CD4-positive, alpha-beta T cell treated with Interleukin-10 for 1 hour (primary cell): Measurements from ENCODE around the gene MOK.
A peak's percentile ranks its signal among the peaks of the same experiment; 100 is the strongest.
"Not testable (repeated sequence)": the region's sequence is repeated elsewhere in the genome, so short reads cannot be mapped to it uniquely, and the experiment has no call there.

ENCODE experiments used
- DNase-seq: peaks from one replicate; pipeline ENCODE4 v3.0.0-alpha.2; 2020

Gene MOK

GRCh38 chr14:102321456-102322422, 16.8 kb upstream of the MOK start:
- DNase-seq, result no peak

- DNase-seq, result no peak
These were observed 15.9 kb upstream of the MOK start for GRCh38 chr14:102320671-102321455.

DNA sequence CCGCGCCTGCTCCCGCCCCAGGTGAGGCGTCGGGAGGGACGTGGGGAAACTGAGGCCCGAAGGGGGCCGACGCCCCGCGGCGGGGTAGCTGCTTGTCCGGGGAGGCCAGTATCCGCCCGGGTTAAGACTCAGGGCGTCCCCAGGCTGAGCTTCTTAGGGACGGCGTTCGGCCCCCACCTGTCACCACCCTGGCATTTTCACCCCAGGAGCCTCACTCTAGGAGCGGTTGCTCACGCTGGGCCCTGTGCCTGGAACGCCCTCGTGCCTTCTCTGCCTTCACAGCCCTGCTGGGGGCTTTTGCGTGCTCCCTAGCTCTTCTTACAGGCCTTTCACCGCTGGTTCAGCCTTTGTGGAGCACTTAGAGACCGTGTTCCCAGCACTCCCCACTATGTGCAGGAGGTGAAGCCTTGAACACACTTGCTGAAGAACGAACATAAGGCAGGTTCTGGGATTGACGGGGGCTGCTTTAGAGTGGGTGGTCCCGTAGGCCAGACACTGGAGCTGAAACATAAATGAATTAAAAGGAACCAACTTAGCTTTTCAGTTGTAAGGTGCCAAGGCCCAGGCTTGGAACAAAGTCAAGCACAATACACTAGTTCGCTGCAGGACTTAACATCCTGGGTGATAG, 15.2 kb upstream of the MOK start:
- peak; percentile 57 for DNase-seq

DNA sequence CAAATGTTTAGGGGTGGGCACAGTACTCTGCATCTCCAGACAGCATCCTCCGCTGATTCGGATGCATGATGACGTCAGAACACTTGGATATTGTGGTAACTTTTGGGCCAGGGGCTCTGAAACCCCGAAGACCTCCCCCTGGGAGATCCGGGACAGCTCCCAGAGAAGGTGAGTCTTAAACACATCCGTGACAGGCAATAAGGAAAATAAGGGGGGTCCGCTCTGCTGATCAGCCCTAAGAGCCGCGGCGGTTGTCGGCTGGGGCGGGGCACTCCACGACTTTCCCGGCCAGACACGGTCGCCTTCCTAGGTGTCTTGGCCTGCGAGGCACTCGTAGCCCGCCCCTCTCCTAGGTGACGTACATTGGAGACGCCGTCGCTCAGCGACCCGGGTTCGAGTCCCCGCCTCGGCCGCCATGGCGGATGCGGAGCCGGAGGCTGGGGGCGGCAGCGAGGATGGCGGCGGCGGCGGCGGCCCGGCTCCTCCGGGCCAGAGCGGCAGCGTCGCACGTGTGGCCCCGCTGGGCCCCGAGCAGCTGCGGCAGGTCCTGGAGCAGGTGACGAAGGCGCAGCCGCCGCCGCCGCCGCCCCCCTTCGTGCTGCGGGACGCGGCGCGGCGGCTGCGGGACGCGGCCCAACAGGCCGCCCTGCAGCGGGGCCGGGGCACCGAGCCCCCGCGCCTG, 14.5 kb upstream of the MOK start, which contains the start of gene ZNF839:
ZNF839 (plus strand) TSS at position 396 of the 682 bp plus-strand sequence; CDS start at position 416, 20 bp downstream.
- peak; percentile 95 for DNase-seq

DNA sequence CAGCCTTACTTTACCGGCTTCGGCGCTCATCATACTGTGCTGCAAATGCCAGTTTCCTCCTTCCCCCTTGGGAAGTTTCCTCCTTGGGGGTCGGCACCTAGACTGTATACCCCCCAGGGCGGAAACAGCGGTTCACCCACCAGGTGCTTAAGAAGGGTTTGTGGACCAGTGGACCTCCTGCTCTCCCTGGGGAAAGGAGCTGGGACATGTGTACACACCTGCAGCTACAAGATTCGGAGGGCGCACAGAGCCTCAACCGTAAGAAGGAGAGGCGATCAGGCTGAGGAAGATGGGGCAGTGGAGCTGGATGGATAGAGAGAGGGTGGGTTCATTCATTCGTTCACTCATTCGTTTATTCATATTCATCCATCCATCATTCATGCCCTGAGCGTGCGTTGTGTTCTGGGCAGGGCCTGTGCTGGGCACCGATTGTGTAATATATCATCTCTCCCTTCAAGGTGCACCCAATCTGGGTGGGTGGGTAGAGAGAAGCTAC, 13.9 kb upstream of the MOK start:
- DNase-seq, result no peak

GRCh38 chr14:102317564-102318248, 12.7 kb upstream of the MOK start:
- peak; percentile 45 for DNase-seq

DNA sequence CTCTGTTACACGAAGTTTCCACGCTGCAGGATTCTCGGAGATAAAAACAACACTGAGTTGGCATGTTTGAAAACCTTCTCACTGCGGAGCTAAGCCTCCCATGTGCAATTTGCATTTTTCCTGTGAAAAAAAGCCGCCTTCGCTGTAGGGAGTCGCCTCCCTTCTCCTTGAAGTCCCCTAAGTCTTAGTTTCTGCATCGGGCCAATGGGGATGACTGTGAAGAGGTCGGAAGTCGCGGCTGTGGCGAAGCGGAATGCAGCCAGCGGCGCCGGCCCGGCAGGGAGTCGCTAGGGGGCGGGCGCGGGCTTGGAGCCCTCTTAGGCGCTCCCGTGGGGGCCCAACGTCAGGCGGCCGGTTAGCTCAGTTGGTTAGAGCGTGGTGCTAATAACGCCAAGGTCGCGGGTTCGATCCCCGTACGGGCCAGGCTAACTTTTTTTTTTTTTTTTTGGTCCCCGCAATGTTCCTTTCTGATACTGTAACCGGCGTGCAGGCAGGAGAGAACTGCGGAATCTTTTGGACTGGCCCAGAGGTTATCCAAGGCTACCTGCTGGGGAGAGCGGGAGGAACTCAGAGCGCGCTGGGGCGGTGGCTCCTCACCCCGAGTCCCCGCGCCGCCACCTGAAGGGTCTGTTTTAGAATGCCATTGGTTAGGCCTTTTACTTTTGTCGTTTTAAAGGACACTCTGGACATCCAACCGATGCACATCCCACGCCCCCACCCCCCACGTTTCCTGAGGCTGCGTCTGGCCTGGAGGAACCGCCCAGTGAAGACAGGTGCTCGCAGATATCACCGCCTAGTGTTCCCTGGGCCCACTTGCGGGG, 12.0 kb upstream of the MOK start:
- DNase-seq, result peak; percentile 94

DNA sequence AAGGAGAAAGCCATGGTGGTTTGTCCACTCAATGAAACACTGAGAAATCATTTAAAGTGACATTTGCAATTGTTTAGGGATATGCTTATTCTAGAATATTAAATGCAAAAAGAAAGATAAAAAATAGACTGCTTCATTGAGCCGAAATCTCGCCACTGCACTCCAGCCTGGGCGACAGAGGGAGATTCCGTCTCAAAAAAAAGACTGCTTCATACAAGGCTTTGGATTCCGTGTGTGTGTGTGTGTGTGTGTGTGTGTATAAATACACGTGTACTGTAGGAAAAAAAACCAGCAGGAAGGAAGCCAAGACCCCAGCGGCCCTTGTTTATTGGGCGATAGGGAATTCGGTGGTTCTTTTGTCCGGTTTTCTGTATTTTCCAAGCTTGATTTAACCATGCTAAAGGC, 11.4 kb upstream of the MOK start:
- peak; percentile 63 for DNase-seq

DNA sequence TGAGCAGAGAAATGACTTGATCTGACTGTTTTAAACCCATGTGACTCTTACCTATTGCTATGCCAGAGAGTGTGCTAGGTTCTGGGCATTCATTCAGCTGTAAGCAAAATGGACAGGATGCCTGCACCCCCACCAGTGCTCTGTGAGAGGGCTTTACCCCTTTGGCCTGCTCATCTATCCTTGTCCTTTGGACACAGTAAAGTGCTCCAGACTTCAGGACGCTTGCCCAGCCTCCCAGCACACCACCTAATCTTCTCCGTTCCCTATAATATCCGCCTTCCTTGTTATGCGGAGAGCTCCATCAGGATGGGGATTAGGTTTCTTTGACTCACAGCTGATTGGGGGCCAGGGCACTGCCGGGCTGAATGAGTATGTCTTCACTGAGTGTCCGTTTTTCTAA, 10.2 kb upstream of the MOK start:
- no peak for DNase-seq

GRCh38 chr14:102314242-102315011, 9.5 kb upstream of the MOK start:
- peak; percentile 82 for DNase-seq

- no peak for DNase-seq
These were observed 1.3 kb downstream of the MOK start for GRCh38 chr14:102303664-102304063.

DNA sequence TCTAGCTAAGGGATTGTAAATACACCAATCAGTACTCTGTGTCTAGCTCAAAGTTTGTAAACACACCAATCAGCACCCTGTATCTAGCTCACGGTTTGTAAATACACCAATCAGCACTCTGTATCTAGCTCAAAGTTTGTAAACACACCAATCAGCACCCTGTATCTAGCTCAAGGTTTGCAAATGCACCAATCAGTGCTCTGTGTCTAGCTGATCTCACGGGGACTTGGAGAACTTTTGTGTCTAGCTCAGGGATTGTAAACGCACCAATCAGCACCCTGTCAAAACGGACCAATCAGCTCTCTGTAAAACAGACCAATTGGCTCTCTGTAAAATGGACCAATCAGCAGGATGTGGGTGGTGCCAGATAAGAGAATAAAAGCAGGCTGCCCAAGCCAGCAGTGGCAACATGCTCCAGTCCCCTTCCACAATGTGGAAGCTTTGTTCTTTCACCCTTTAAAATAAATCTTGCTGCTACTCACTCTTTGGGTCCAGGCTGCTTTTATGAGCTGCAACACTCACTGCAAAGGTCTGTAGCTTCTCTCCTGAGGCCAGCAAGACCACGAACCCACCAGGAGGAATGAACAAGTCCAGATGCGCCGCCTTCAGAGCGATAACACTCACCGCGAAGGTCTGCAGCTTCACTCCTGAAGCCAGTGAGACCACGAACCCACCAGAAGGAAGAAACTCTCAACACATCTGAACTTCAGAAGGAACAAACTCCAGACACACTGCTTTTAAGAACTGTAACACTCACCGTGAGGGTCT, 6.5 kb downstream of the MOK start:
- not testable (repeated sequence) for DNase-seq

DNA sequence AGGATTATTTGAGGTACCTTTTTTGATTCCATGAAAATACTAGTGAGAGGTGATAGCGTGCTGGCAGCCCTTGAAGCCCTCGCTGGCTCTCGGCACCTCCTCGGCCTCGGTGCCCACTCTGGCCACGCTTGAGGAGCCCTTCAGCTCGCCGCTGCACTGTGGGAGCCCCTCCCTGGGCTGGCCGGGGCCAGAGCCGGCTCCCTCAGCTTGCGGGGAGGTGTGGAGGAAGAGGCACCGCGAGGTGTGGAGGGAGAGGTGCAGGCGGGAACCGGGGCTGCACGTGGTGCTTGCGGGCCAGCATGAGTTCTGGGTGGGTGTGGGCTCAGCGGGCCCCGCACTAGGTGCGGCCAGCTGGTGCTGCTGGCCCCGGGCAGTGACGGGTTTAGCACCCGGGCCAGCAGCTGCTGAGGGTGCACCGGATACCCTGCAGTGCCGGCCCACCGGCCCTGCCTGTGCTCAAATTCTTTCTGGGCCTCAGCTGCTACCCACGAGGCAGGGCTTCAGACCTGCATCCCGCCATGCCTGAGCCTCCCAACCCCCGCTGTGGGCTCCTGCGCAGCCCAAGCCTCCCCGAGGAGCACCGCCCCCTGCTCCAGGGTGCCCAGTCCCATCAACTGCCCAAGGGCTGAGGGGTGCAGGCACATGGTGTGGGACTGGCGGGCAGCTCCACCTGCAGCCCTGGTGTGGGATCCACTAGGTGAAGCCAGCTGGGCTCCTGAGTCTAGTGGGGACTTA, 7.4 kb downstream of the MOK start:
- no peak for DNase-seq

DNA sequence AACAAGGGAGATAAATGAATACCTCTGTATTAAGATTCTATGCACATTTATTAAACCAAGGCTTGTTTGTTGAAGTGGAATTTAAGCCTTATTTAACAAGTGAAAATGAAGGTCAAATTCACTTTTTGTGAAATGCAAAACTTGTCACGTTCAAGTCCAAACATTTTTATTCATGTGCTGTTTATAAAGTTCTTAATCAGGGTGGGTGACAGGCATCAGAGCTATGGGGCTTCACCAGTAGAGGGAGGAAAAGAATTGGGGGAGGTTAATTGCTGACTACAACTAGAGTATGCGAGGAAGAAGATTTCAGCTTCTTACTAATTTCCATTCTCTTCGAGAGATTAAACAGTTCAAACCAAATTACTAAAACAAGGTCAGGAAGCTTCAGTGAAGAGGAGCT, 9.7 kb downstream of the MOK start:
- no peak for DNase-seq

DNA sequence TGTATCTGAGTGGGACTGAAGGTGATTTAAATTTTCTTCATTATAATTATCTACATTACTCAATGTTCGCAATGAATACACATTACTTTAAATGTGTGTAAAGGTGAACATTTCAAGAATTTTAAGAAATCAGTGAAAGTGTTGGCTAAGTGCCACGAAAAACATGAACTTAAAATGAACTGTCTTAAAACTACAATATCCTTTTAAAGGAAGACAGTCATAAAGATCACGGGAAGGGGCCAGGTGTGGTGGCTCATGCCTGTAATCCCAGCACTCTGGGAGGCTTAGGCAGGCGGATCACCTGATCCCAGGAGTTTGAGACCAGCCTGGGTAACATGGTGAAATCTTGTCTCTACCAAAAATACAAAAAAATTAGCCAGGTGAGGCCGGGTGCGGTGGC, 11.2 kb downstream of the MOK start:
- DNase-seq, result no peak

DNA sequence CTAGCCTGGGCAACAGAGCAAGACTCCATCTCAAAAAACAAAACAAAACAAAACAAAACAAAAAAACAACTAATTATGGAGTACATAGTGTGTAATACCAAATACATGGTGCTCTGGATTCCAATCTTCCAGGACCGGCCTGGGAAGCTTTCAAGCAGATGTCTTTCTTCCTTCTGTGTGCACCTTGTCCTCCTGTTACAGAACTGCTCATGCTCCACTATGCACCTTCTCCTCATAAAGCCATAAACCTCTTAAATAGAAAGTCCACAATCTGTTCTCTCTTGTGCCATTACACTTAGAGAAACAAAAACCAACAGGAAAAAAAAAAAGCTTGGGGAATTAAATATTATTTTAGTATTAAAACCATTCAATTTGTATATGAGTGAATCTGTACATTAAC, 12.5 kb downstream of the MOK start:
- DNase-seq, result no peak

GRCh38 chr14:102288139-102288538, 16.8 kb downstream of the MOK start:
- no peak for DNase-seq

DNA sequence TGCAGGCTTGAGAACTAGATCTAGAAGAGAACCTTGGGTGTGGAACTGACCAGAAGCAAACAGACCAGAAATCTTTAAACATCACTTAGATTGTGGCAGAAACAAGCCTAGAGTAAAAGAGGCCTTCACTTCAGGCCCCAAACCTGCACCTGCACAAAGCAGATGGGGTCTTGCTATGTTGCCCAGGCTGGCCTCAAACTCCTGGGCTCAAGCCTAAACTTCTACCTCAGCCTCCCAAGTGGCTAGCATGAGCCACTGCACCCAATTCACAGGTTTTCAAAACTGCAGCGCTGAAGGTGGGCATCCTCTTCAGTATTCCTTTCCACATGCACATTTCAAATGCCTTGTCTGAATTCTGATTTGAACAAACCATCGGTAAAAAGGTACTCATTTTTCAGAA, 19.9 kb downstream of the MOK start:
- no peak for DNase-seq
